ENCODE measurements around the gene FTSJ3. TPM values are rescaled to one million over a fixed set of nuclear protein-coding genes. Genes with fewer than 3 reads are reported as not detected.

Gene FTSJ3
- total RNA-seq, 1 donor from 2014 or later, result 48.6 TPM

GRCh38 chr17:63838631-63839171, 11.2 kb upstream of the FTSJ3 start:
- no peak for DNase-seq (ENCODE audit: low spot score)
- no peaks in the 10 kb centered on the region for H3K9me3 Mint-ChIP-seq (ENCODE audit: unreplicated experiment)
- peaks cover 14% of the 10 kb centered on the region for H3K36me3 Mint-ChIP-seq (ENCODE audit: low read depth, unreplicated experiment)
- peaks cover 20% of the 10 kb centered on the region for H3K4me1 Mint-ChIP-seq (ENCODE audit: unreplicated experiment)
- peaks cover 4% of the 10 kb centered on the region for H3K27me3 Mint-ChIP-seq (ENCODE audit: unreplicated experiment)
- H3K27ac Mint-ChIP-seq (ENCODE audit: unreplicated experiment), result no peak overlapping the region
- TF ChIP-seq, protein P1, sequence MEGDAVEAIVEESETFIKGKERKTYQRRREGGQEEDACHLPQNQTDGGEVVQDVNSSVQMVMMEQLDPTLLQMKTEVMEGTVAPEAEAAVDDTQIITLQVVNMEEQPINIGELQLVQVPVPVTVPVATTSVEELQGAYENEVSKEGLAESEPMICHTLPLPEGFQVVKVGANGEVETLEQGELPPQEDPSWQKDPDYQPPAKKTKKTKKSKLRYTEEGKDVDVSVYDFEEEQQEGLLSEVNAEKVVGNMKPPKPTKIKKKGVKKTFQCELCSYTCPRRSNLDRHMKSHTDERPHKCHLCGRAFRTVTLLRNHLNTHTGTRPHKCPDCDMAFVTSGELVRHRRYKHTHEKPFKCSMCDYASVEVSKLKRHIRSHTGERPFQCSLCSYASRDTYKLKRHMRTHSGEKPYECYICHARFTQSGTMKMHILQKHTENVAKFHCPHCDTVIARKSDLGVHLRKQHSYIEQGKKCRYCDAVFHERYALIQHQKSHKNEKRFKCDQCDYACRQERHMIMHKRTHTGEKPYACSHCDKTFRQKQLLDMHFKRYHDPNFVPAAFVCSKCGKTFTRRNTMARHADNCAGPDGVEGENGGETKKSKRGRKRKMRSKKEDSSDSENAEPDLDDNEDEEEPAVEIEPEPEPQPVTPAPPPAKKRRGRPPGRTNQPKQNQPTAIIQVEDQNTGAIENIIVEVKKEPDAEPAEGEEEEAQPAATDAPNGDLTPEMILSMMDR (IDR thresholded peaks at IDR 0.05; ENCODE audit: unreplicated experiment), result no peak
- no peak overlapping the region for H3K4me3 Mint-ChIP-seq (ENCODE audit: unreplicated experiment)

DNA sequence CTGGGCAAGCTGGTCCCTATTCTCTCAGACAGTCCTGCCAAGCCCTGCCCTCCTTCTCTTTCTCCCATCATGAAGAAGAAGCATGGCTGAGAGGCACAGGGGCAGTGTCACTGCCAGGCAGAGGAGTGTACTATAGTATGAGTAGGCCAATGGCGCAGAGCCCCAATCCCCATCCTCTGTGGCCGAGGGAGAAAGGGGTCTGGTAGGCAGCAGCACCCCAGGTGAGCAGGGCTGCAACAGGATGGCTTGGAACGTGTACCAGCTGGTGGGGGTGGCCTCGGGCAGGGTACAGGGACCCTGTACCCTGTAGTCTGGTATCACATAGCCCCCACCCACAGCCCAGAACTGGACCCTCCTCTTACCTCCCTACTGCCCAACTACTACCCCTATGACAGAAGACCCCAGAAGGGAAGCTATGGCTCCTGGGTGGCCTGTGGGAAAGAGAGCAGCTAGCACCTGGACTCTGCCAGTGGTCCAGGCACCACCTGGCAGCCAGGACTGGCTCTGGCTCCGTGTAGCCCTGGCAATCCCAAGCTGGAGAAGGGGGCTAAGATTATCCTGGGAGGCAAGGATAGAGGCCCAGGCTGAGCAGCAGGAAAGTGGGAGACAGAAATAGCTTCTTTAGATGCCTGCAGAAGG, 10.6 kb upstream of the FTSJ3 start:
- H3K4me3 Mint-ChIP-seq (ENCODE audit: unreplicated experiment), result no peak overlapping the region
- no peak overlapping the region for H3K27ac Mint-ChIP-seq (ENCODE audit: unreplicated experiment)
- no peak for DNase-seq (ENCODE audit: low spot score)
- TF ChIP-seq, protein P1 (IDR thresholded peaks at IDR 0.05; ENCODE audit: unreplicated experiment), result no peak
- H3K27me3 Mint-ChIP-seq (ENCODE audit: unreplicated experiment), result peaks cover 4% of the 10 kb centered on the region
- peaks cover 18% of the 10 kb centered on the region for H3K4me1 Mint-ChIP-seq (ENCODE audit: unreplicated experiment)
- no peaks in the 10 kb centered on the region for H3K9me3 Mint-ChIP-seq (ENCODE audit: unreplicated experiment)
- H3K36me3 Mint-ChIP-seq (ENCODE audit: low read depth, unreplicated experiment), result peaks cover 19% of the 10 kb centered on the region

DNA sequence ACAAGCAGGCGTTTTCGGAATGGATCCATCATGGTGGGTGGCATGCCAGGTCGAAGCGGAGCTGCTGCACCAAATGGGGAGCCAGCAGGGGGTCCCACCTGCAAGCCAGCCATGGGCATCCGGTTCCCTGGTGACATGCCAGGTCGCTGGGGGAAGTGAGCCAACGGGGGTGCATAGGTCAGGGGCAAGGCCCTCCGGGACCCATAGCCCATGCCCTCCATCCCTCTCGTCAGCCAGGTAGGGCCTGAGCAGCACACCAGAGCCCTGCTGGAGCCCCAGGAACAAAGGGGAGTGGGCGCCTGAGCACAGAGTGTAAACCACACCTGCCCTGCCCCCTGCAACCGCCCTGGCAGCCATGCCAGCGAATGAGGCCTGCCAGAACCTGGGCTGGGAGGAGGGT, 10.0 kb upstream of the FTSJ3 start:
- H3K4me1 Mint-ChIP-seq (ENCODE audit: unreplicated experiment), result peaks cover 18% of the 10 kb centered on the region

GRCh38 chr17:63836811-63837210, 9.3 kb upstream of the FTSJ3 start:
- Mint-ChIP-seq H3K4me3 (ENCODE audit: unreplicated experiment) (peak overlapping the region; percentile 68), H3K9me3 (ENCODE audit: unreplicated experiment) (no peaks in the 10 kb centered on the region), H3K27me3 (ENCODE audit: unreplicated experiment) (peaks cover 6% of the 10 kb centered on the region), H3K27ac (ENCODE audit: unreplicated experiment) (no peak overlapping the region), H3K36me3 (ENCODE audit: low read depth, unreplicated experiment) (peaks cover 25% of the 10 kb centered on the region), H3K4me1 (ENCODE audit: unreplicated experiment) (peaks cover 17% of the 10 kb centered on the region)
- DNase-seq (ENCODE audit: low spot score), result no peak
- TF ChIP-seq, protein P1 (IDR thresholded peaks at IDR 0.05; ENCODE audit: unreplicated experiment), result no peak

More for the DNA sequence above, 10.0 kb upstream of the FTSJ3 start:
- no peak for DNase-seq (ENCODE audit: low spot score)
- H3K27ac Mint-ChIP-seq (ENCODE audit: unreplicated experiment), result no peak overlapping the region
- no peak overlapping the region for H3K4me3 Mint-ChIP-seq (ENCODE audit: unreplicated experiment)
- TF ChIP-seq, protein P1 (IDR thresholded peaks at IDR 0.05; ENCODE audit: unreplicated experiment), result no peak
- H3K9me3 Mint-ChIP-seq (ENCODE audit: unreplicated experiment), result no peaks in the 10 kb centered on the region
- H3K27me3 Mint-ChIP-seq (ENCODE audit: unreplicated experiment), result peaks cover 4% of the 10 kb centered on the region
- peaks cover 19% of the 10 kb centered on the region for H3K36me3 Mint-ChIP-seq (ENCODE audit: low read depth, unreplicated experiment)

GRCh38 chr17:63835167-63835720, 7.8 kb upstream of the FTSJ3 start:
- H3K4me3 Mint-ChIP-seq (ENCODE audit: unreplicated experiment), result no peak overlapping the region
- H3K4me1 Mint-ChIP-seq (ENCODE audit: unreplicated experiment), result peaks cover 19% of the 10 kb centered on the region
- H3K9me3 Mint-ChIP-seq (ENCODE audit: unreplicated experiment), result no peaks in the 10 kb centered on the region
- TF ChIP-seq, protein P1 (IDR thresholded peaks at IDR 0.05; ENCODE audit: unreplicated experiment), result no peak
- no peak overlapping the region for H3K27ac Mint-ChIP-seq (ENCODE audit: unreplicated experiment)
- peaks cover 13% of the 10 kb centered on the region for H3K27me3 Mint-ChIP-seq (ENCODE audit: unreplicated experiment)
- no peak for DNase-seq (ENCODE audit: low spot score)
- peaks cover 40% of the 10 kb centered on the region for H3K36me3 Mint-ChIP-seq (ENCODE audit: low read depth, unreplicated experiment)

Measured in endothelial cell (in vitro differentiated cells).